VCaP (cell line): Measurements from ENCODE around the gene ASXL3.

Experiments
- H3K27ac ChIP-seq: fragments of 450-650 bp; 2 replicates; pipeline ENCODE4 v1.5.1; 2017
- CTCF ChIP-seq: fragments of 450-650 bp; conservative IDR thresholded peaks from 2 replicates; pipeline ENCODE4 v1.5.1; 2017; ENCODE audit warnings: mild to moderate bottlenecking, moderate library complexity

The ASXL3 gene

GRCh38 chr18:33603454-33603853, 25.4 kb downstream of the ASXL3 start:
- no peak for TF ChIP-seq CTCF
- H3K27ac ChIP-seq = no peak overlapping the region

DNA sequence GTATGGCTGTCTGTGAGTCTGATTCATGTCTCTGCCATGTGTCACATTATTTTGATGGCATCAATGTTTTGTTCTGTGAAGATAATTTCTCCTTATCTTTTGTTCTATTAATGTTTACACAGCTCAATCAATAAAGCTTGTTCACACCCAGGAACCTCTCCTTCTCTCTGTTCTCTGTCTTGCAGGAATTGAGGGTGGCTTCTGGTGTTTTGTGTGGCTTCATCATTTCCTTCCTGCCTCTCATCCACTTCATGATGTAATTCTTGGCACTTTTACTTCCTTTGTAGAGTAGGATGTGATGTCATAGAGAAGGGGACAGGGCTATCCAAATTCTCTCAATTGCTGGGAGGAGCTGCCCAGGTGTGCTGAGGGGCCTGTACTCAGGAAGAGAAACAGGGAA, 27.2 kb downstream of the ASXL3 start:
- TF ChIP-seq CTCF = no peak
- no peak overlapping the region for H3K27ac ChIP-seq

DNA sequence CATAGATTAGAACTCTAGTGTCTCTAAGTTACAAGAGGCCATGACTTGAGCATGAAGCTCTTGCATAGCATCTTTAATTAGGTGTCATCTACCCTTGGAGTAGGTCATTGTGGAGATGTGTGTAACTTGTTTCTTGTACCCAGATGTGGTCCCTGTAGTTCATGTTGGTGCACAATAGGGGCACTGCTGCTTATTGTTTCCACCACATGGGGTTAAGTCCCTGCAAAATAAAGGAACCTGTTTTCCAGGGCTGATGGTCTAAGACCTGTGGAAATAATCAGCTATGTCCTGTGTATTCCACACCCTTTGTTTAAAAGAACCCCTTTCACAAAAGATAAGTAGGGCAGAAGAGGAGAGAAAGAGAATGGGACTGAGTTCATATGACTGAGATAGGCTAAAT, 28.6 kb downstream of the ASXL3 start:
- TF ChIP-seq CTCF = no peak
- H3K27ac ChIP-seq = no peak overlapping the region

DNA sequence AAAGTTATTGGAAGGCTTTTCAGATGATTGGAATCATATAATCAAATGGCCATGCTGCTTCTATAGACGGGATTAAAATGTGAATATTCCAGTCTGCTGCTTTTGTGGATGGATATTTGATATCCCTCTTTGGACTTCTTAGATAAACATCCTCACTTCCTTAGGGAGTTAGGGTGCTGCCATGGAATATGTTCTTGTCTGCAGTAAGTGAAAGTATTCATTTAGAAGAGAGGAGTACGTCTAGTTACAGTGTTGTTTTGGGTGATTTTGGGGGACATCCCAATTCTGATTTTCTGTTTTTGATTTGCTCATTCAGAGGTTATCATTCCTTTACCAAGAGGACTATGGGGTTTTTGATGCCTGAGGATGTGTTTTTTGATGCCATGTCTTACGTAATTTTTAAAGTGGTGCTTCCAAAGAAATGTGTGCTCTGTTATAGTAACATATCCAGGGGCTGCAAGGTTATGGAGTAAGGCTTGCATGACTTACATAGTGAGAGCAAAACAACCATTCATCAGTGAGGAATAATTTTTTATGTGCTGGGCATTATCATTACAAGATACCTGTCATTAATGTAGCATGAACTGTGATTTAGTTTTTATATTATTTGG, 33.6 kb downstream of the ASXL3 start:
- H3K27ac ChIP-seq = no peak overlapping the region
- TF ChIP-seq CTCF = no peak

DNA sequence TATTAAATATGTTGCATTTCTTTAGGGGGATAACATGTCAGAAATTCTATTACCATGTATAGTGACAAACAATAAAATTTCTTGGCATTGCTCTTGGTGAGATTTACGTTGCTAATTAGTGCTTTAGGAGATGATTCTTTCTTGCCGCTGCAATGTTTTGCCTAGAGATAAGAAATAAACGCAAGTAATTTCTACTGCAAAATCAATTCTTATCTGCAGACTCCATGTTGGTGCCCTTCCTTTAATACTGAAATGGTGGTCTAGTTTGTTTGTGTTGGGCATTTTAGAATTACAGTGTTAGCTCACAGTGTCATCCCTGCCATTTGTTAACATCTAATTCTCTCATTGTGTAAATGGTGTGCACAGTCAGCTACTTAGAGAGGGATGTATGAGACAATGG, 34.6 kb downstream of the ASXL3 start:
- H3K27ac ChIP-seq = no peak overlapping the region
- TF ChIP-seq CTCF = no peak

- no peak for TF ChIP-seq CTCF
- H3K27ac ChIP-seq = no peak overlapping the region
These were observed 38.5 kb downstream of the ASXL3 start for GRCh38 chr18:33616556-33616955.

- no peak overlapping the region for H3K27ac ChIP-seq
- TF ChIP-seq CTCF = no peak
These were observed 49.1 kb downstream of the ASXL3 start for GRCh38 chr18:33627114-33627513.
